ENCODE data around the gene C1orf122. TPM values are rescaled to one million over a fixed set of nuclear protein-coding genes. Genes with fewer than 3 reads are reported as not detected.
A peak's percentile ranks its signal among the peaks of the same experiment; 100 is the strongest.

C1orf122 gene
- total and polyA plus RNA-seq, 4 donors = 4.5 to 45.1 (median 18.2) TPM

- Histone ChIP-seq H3K27ac (ENCODE audit: low read depth in 1 of 2, low read length in 2 of 2) (no peak overlapping the region), H3K27me3 (ENCODE audit: control insufficient read depth in 4 of 4, insufficient read depth in 4 of 4, low read length in 3 of 4) (no peaks in the 10 kb centered on the region), H3K4me3 (ENCODE audit: low read depth in 1 of 3, low read length in 3 of 3) (no peak overlapping the region), H3K4me1 (ENCODE audit: control insufficient read depth in 4 of 4, insufficient read depth in 4 of 4, low read length in 3 of 4) (peaks cover 6 to 24% (median 20%) of the 10 kb centered on the region in 4 donors), H3K36me3 (ENCODE audit: control insufficient read depth in 4 of 4, insufficient read depth in 3 of 4, low read depth in 1 of 4, low read length in 3 of 4) (peaks cover 3 to 23% (median 9%) of the 10 kb centered on the region in 4 donors), H3K9ac (ENCODE audit: low read depth in 1 of 2, low read length in 2 of 2) (no peak overlapping the region), H3K9me3 (ENCODE audit: control insufficient read depth in 4 of 4, low read length in 3 of 4) (no peaks in the 10 kb centered on the region)
- peak; percentile 71 for DNase-seq (ENCODE audit: low spot score)
- no peak for TF ChIP-seq FOXA2 (IDR thresholded peaks at IDR 0.05)
- peak in 1 of 2 donors; percentile 10 for TF ChIP-seq HNF4A (conservative IDR thresholded peaks at IDR 0.05)
- peak; percentile 77 for TF ChIP-seq CTCF (IDR thresholded peaks at IDR 0.05; ENCODE audit: low read depth, low read length, missing input control)
- TF ChIP-seq GABPA (IDR thresholded peaks at IDR 0.05 in 1 of 2, conservative IDR thresholded peaks at IDR 0.05 in 1 of 2) = peak; percentile 14 to 26
- no peak for TF ChIP-seq TAF1 (conservative IDR thresholded peaks at IDR 0.05)
- peak; percentile 50 to 75 for TF ChIP-seq RAD21 (IDR thresholded peaks at IDR 0.05)
- peak; percentile 12 for TF ChIP-seq SP1 (IDR thresholded peaks at IDR 0.05)
- 53% methylated on average over 7 of the region's 7 CpGs for WGBS
These were observed 3.6 kb downstream of the C1orf122 start for GRCh38 chr1:37811027-37811655.

- no peak overlapping the region for H3K9ac ChIP-seq (ENCODE audit: low read depth in 1 of 2, low read length in 2 of 2)
- no peaks in the 10 kb centered on the region for H3K27me3 ChIP-seq (ENCODE audit: control insufficient read depth in 4 of 4, insufficient read depth in 4 of 4, low read length in 3 of 4)
- DNase-seq (ENCODE audit: low spot score) = no peak
- peaks cover 6 to 24% (median 15%) of the 10 kb centered on the region in 4 donors for H3K4me1 ChIP-seq (ENCODE audit: control insufficient read depth in 4 of 4, insufficient read depth in 4 of 4, low read length in 3 of 4)
- H3K4me3 ChIP-seq (ENCODE audit: low read depth in 1 of 3, low read length in 3 of 3) = no peak overlapping the region
- no peak overlapping the region for H3K27ac ChIP-seq (ENCODE audit: low read depth in 1 of 2, low read length in 2 of 2)
- 87% methylated on average over 2 of the region's 2 CpGs for WGBS
- H3K36me3 ChIP-seq (ENCODE audit: control insufficient read depth in 4 of 4, insufficient read depth in 3 of 4, low read depth in 1 of 4, low read length in 3 of 4) = peaks cover 0 to 24% (median 12%) of the 10 kb centered on the region in 4 donors
- TF ChIP-seq HNF4A (conservative IDR thresholded peaks at IDR 0.05) (no peak), RXRA (IDR thresholded peaks at IDR 0.05) (no peak), REST (IDR thresholded peaks at IDR 0.05) (no peak), FOXA2 (IDR thresholded peaks at IDR 0.05) (no peak), HNF4G (IDR thresholded peaks at IDR 0.05) (no peak), FOXA1 (IDR thresholded peaks at IDR 0.05) (no peak), EGR1 (IDR thresholded peaks at IDR 0.05; ENCODE audit: low read depth in 2 of 2) (no peak), CTCF (IDR thresholded peaks at IDR 0.05; ENCODE audit: low read depth, low read length, missing input control) (no peak), GABPA (IDR thresholded peaks at IDR 0.05 in 1 of 2, conservative IDR thresholded peaks at IDR 0.05 in 1 of 2) (no peak), ZBTB33 (IDR thresholded peaks at IDR 0.05) (no peak), TAF1 (conservative IDR thresholded peaks at IDR 0.05) (no peak), RAD21 (IDR thresholded peaks at IDR 0.05) (no peak), SP1 (IDR thresholded peaks at IDR 0.05) (no peak), YY1 (IDR thresholded peaks at IDR 0.05) (no peak), ATF3 (IDR thresholded peaks at IDR 0.05) (no peak), MAX (IDR thresholded peaks at IDR 0.05) (no peak), JUND (IDR thresholded peaks at IDR 0.05) (no peak)
- no peaks in the 10 kb centered on the region for H3K9me3 ChIP-seq (ENCODE audit: control insufficient read depth in 4 of 4, low read length in 3 of 4)
These were observed 6.0 kb downstream of the C1orf122 start for GRCh38 chr1:37813529-37814145.
